Ovary (tissue), 3 donors: ENCODE results near the gene TBC1D5.

ENCODE experiments used
- POLR2A ChIP-seq: fragments of 450-650 bp; IDR thresholded peaks from one replicate; pipeline ENCODE4 v1.6.1; 2017; ENCODE audit warnings: antibody characterized with exemption, mild to moderate bottlenecking, moderate library complexity
- TF ChIP-seq, protein P1 (sequence below), 3 donors: fragments of 450-650 bp in 2 of 3; fragments of 200-600 bp in 1 of 3; IDR thresholded peaks; one replicate each; pipeline versions ENCODE4 v1.5.1 to v1.8.0; 2016 to 2022; ENCODE audit warnings: antibody characterized with exemption in 3 of 3, mild to moderate bottlenecking in 1 of 3
- donor health status: DM: no; HTN: no; CAD: no.

DNA sequence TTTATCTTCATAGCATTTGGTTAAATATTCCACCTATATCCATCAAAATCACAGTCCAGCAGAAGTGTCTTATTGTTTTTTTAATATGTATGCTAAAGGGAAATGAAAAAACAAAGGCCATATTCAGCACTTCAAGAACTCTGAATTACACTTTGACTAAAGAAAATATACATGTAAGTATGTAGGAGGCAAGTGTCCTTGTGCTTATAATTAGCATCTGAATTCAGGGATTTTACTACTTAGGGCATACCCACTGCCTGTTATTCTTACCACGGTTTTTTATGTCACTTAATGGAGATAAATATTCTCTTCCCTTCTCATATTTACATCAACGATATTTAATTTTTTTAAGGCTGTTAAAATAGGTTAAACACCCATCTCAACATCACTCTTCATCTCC is 117.3 kb downstream of the TBC1D5 start:
- no peak for TF ChIP-seq POLR2A
- TF ChIP-seq, protein P1, sequence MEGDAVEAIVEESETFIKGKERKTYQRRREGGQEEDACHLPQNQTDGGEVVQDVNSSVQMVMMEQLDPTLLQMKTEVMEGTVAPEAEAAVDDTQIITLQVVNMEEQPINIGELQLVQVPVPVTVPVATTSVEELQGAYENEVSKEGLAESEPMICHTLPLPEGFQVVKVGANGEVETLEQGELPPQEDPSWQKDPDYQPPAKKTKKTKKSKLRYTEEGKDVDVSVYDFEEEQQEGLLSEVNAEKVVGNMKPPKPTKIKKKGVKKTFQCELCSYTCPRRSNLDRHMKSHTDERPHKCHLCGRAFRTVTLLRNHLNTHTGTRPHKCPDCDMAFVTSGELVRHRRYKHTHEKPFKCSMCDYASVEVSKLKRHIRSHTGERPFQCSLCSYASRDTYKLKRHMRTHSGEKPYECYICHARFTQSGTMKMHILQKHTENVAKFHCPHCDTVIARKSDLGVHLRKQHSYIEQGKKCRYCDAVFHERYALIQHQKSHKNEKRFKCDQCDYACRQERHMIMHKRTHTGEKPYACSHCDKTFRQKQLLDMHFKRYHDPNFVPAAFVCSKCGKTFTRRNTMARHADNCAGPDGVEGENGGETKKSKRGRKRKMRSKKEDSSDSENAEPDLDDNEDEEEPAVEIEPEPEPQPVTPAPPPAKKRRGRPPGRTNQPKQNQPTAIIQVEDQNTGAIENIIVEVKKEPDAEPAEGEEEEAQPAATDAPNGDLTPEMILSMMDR (IDR thresholded peaks at IDR 0.05): no peak
